Activated CD8-positive, alpha-beta memory T cell treated with anti-CD3 and anti-CD28 coated beads, Interleukin-2, amount 50 U/mL, for 48 hours (primary cell): ENCODE measurements around the gene RALGAPB.

Experiments
- DNase-seq: peaks from one replicate; pipeline ENCODE4 v3.0.0-alpha.2; 2020

Gene RALGAPB

DNA sequence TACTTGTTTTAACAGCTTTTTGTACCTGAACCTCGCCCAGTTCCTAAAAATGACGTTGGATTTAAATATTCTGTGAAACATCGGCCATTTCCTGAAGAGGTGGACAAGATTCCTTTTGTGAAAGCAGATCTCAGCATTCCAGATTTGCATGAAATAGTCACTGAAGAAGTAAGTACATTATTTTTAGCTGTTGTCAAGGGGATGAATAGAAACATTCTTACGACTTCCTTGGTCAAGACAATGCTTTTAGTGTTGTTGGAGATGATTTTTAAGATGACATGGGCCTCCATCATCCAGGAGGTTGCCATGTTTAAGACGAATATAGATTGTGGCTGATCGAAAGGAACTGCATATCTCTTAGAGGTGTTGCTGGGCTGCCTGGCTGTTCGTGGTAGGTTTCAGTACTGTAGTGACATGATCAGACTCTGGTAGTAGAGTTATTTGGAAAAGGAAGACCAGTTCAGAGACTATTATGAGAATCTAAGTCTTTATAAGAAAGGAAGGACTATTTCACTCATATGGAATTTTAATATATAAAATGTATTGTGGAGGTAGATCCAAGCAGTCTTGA, 78.5 kb downstream of the RALGAPB start:
- no peak for DNase-seq

DNA sequence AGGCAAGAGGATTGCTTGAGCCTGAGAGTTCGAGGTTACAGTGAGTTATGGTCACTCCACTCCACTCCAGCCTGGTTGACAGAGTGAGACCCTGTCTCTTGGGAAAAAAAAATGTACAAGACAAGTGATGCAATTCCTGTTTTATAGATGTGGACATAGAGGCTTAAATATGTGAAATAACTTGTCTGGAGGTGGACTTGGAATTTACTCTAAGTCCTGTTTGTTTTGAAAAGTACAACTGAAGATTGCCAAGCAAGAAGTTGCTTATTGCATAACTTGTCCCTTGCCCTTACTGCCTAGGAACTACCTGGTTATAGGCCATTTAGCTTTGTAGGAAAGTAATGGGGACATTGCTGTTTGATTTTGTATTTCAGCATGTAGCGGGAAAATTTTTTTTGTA, 82.3 kb downstream of the RALGAPB start:
- no peak for DNase-seq

DNA sequence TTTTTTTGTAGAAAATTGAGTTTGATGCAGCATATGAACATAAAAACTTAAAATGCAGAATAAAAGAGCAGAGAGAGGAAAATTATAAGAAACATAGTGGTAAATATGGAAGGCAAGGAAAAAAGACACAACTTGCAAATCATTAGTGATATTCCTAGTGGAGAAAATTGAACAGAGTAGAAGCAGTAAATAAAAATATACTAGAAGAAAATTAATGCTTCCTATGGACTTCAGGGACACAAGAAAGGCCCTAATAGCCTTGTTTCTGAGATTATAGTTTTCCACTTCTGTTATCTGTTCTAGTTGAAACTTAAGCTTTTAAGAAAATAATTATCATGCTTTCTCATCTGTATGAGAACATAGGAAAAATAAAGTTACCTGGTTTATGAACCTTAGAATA, 82.8 kb downstream of the RALGAPB start:
- no peak for DNase-seq

DNA sequence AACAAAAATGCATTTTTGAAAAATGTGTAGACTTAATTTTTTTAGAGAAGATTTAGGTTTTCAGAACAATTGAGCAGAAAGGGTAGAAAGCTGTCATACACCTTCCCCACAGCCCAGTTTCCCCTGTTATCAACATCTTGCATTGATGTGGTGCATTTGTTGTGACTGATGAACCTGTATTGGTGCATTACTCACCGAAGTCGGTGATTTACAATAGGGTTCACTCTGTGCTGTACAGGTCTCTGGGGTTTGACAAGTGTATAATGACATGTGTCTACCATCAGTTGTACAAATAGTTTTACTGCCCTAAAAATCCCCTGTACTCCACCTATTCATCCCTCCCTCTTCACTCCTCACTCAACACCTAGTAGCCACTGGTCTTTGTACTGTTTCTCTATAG, 84.5 kb downstream of the RALGAPB start:
- no peak for DNase-seq

DNA sequence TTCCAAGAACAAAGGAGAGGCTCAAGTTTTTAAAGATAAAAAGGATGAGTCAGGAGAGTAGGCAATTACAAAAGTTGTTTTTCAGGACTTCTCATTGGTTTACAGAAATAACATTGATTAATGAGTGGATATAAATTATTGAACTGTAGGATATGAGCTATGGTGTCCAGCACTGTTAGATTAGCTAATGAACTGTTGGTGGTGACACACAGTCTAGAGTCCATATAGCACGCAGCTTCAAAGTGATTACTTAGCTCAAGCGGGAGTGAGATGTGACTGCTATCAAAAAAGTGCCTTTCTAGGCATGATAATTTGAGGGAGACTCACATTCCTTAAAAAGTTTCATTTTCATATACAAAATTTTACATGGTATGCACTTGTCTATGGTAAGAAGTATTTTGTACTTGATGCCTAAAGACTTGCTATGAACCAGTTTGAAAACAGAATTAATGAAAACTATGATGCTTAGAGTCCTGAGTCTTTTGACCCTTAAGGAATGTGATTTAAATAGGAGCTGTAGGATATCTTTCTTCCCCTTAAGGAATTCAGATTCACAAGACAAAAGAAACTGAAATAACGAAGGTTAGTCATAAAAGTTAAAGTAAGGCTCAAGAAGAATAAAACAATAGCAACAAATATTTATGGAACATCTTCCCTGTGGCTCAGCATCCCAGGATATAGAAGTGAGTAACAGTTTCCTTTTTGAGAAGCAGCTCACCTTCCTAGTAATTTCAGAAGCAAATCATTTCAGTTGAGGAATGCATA, 86.1 kb downstream of the RALGAPB start:
- no peak for DNase-seq

DNA sequence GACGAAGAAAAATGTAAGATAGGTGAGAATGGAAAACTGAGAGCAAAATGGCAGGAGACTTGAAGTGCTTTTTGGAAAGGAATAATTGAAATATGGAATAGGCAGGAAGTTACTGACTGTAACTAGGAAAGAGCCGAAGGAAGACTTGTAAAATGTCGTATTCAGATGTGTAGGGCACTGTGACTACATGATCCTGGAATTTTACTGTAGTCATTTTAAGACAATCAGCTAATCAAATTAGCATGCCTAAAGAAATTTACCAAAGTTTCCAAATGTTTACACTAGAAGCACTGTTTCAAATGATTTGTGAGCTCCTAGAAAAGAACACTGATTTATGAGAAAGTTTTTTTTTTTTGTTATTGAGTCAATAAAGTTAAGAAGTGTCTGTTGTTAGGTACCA, 87.1 kb downstream of the RALGAPB start:
- DNase-seq: no peak

DNA sequence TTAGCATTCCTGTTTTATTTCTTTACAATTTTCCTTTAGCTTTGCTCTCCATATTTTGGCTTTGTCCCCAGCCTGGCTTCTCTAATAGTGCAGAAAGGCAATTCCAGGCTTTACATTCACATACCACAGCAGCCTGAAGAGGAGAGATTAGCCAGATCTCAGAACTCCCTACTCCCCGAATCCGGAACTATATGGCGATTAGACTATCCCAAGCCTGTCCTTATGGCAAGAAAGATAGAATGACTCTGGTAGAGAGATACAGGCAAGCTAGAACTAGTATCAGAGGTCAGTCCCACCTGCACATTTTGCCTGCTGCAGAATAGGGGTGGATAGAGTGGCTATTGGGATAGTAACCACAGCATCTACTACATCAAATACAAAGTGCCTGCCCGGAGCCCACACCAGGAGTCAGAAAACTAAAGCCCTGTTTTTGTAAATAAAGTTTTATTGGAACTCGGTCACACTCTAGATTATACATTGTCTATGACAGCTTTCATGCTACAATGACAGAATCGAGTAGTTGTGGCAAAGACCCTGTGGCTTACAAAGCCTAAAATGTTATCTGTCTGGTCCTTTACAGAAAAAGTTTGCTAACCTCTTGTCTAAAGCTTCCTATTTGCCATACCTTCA, 91.3 kb downstream of the RALGAPB start:
- DNase-seq: no peak

DNA sequence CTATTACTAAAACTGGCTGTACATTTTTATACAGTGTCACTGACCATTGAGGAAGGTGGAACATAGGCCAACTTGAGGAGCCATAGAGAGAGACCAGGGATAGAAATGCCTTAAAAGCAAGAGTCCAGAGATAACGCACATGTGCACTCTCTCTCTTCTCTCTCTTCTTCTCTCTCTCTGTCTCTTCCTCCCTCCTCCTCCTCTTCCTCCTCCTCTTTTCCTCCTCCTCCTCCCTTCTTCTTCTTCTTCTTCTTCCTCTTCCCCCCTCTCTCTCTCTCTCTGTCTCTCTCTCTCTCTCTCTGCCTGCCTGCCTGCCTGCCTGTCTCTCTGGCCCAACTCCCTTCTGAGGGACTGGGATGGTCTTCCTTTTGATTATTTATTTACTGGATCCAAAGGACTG, 92.0 kb downstream of the RALGAPB start:
- no peak for DNase-seq

DNA sequence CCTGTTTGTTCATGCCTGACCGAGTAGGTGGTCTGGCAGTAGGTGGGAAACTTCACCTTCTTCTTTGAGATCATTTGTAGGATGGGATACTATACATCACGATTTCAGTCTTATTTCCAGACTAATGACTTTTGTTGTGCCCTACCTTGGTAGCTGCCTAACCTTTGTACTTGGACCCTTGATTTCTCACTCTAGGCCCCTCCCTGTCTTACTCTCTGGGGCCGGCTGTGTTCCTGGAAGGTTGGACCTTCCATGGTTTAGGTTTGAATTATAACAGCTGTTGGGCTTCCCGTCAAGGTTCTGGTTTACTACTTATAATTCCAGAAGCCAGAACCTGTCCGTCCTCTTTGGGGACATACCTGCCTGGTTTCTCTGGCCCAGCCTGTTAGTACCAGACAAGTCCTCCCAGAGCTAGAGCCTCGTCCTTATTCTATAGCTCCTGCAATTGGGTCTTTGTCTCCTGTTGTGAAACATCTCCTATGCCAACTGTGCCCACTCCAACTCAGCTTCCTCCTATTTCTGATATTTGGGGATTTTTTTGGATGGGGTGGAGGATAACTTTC, 93.5 kb downstream of the RALGAPB start:
- DNase-seq: no peak

DNA sequence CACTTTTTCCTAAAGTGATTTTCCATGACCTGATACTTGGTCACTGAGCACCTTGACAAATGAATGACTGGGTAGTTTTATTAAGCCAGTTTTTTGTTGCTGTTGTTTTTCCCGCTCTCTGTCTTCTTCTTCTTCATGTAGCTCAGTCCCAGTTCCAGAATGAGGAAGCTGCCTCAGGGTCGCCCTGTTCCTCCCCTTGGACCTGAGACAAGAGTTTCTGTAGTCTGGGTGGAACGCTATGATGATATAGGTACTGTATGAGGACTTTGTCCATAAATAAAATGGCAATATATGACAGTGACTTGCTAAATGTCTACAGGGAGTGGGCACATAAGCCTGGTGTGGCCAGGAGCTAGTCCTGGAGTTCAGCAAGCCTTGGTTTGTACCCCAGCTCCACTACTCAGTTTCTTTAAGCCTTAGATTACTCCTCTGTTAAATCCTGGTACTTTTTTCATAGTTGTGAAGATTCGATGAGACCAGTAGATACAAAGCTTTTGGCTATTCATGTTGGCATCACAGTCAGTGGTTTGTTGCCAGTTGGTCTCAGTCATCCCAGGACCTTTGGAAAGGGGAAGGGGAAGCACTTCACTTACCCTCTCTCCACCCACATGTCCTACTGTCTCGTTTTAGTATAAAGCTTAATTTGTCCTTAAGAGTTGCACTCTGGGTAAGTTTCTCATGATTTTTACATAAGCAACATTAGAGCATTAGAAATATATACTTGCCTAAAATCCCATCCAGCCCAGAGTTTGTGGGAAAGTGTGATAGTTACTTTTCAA, 97.3 kb downstream of the RALGAPB start:
- DNase-seq: no peak

DNA sequence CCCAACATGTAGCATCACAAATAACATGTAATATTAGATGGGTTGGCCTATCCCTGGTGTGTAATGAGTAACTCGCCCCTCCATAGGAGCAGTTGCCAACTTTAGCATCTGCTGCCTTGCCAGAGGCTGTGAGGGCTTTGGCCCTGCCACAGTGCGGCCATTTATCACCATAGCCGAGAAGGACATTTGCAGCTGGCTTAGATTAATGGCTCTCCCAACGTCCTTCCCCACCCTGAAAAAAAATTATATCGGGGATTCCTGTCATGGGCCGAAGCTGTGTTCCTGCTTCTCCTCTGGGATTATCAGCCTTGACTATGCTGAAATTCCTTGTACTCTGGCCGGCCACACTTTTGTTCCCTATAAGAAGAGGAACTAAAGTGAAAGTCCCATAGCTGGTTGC, 100.8 kb downstream of the RALGAPB start:
- DNase-seq: no peak

DNA sequence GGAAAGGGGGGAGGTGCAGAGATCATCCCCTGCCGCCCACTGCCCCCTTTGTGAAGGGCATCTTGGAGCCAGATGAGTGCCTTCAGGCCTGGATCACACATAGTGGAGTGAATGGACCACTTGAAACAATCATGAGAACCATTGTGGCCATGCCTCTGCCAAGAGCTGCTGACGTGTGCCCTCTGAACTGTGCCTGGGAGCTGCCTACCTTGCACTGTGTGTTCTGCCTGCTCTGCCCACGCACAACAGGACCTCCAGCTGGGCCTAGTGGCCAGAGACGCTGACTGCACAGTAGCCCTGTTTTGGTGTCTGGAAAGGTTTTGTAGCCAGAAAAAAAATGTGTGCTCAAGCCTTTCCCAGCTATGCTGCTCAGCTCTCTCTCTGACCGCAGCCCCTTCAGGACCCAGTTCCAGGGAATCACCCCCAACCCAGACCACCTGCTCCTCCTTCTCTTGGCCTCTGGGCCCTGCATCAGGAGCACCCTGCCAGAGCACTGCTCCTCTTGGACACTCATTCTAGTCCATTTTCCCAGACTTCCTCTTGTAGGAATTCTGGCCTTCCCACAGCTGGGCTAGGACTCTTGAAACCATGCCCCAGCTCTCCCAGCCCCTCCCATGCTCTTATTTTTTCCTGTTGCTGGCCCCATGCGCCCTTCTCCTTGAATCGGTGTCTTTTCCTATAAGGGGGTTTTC, 106.7 kb downstream of the RALGAPB start:
- no peak for DNase-seq

DNA sequence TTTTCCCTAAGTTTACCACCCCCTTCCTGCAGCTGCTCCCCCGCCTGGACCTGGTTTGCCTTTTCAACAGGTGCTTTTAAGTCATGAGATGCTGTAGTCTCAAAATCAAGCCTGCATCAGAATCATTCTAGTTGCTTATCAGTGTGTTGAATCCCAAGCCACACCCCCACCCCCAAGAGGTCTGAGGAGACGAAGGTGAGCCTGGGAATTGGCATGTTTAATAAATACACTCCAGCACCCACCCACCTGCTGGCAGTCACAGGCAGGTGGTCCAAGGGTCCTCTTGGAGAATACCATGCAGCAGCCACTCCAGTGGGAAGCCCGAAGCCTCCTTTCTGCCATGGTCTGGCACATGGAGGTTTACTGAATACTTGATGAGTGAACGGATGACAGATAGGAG, 107.3 kb downstream of the RALGAPB start:
- no peak for DNase-seq

DNA sequence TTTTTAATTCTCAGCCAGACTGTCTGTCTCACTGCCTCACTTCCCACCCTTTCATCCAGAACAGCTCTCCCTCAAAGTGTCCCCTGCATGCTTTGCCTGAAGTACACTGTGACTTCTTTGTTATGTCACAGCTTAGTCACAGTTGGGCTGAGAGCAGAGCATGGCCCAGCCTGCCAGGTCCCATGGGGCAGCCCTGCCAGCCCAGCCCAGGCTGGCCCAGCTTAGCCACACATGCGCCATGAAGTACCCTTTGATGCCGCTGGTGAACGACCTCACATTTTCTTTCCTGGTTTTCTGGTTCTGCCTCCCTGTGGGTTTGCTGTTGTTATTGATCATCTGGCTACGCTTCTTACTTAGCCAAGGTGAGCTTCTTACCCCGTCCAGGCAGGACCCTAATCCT, 108.4 kb downstream of the RALGAPB start, which contains the start of gene ADIG:
Gene ADIG (plus strand): TSS at position 185 of the 400 bp plus-strand sequence. CDS start 54 bp downstream, at position 239.
- DNase-seq: no peak

DNA sequence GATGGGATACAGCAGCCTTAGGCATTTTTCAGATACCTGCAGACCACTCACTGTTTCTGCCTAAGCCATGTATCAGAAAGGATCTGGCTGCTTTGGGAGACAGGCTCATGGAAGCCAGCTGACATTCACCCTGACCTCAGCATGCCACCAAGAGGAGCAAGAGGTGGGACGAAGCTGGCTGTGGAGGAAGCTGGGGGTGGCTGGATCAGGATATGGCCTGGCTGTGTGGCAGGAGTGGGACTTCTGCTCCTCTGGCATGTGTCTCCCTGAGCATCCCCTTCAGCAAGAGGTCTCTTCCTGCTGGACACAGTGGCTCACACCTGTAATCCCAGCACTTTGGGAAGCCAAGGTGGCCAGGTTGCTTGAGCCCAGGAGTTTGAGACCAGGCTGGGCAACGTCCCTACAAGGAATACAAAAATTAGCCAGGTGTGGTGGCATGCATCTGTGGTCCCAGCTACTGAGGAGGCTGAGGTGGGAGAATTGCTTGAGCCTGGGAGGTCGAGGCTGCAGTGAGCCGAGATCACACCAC, 109.3 kb downstream of the RALGAPB start:
- no peak for DNase-seq

DNA sequence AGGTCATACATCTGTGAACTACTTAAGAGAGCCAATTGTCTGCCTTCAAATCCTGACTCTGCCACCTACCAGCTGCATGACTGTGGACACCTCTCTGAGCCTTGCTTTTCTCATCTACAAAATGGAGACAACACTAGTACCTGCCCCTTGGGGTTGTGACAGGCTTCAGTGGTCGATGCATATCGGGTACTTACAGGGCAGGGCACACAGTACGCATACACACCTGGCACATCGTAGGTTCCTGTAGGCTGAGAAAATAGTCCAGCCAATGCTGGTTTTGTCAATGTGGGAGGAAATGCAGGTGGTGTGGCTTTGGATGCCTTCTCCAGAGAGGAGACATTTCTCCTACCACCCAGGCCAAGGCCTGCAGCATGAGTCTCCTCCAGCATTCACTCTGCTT, 110.7 kb downstream of the RALGAPB start:
- no peak for DNase-seq

DNA sequence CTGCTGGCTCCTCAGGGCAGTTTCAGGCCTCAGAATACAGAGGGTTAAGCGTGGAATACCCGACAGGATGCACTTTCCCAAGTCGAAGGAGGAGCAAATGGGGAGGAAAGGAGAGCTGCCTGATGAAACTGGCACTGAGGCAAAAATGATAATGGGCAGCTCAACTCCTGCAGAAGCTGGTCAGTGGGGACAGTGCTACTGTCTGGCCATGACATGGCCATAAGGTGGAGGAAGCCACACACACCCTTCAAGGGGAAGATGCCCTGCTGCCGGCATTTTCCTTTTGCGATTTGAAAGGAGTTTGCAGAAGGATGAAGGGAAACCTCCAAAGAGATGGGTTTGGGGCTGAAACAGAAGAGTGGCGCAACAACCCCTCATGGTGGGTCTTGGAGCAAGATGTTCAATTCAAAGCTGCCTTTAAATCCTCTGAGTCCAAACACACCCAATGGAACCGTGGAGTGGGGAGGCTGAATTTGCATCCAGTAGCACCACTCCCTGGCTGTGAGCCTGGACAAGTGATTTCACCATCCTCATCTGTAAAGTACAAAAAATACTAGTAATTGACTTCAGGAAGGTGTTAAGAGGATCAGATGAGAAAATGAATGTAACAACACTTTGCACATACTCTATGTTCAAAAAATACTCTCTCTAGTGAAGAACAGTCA, 111.6 kb downstream of the RALGAPB start:
- DNase-seq: no peak

DNA sequence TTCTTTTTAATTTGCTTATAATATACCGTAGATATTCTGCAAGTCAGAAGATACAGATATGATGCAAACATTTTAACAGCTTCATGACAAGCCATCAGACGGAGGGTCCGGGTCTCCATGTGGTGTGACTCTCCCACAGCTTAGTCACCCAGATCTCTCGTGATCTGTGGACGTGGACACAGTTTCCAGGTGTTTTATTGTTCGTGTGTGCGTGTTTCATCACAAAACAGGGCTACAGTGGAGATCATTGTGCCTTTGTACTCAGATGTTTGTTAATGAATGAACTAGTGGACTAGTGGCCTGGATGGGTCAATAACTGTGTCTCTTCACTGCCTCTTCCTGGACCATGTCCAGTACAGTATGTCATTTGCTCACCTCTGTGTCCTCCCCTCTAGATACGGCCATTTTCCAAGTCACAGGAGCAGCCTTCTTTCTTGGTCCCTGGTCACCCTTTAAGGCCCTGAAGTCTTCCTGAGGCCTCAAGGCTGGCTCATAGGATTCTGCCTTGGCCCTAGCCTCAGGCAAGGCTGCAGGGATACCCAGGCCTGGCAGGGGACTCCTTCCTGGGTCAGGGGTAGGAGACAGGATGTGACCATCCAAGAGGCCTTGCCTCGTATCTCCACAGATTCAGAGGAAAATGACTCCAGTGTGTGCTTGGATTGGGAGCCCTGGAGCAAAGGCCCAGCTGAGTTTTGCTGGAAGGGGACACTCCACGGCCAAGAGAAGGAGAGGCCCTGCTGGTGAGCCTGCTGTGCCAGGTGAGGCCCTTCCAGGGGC, 112.9 kb downstream of the RALGAPB start:
- DNase-seq: no peak

DNA sequence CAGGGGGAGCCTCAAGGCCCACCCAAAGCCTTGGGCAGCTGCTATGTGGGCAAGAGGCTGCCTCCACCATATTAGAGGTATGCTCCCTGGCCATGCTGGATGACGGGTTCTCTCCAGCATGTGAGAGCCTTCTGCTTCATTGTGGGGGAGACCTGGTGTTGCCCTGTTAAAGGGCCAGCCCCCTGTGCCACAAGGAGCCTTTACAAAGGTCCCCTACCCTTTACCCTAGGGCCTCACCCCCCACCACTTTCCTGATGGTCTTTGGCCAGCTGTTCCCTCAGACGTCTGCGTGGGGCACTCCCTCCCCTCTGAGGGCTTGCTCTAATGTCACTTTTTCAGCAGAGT, 113.5 kb downstream of the RALGAPB start:
- no peak for DNase-seq

DNA sequence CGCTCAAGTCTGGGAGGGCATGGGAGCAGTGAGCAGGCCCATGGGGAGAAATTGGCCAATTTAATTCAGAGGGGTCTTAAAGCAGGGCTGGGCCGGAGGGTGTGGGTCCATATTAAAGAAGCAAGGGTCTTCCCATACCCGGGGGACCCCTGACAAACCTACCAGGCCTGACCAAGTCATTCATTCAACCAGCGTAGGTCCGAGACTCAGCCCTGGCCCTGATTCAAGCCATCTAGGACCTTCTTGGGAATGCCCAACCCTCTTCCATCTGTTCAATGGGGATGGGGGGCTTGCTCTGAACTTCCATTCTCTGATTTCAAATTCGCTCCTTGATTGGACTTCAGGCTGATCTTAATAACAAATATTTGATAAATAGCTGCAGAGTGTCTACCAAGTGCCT, 115.7 kb downstream of the RALGAPB start:
- DNase-seq: no peak

DNA sequence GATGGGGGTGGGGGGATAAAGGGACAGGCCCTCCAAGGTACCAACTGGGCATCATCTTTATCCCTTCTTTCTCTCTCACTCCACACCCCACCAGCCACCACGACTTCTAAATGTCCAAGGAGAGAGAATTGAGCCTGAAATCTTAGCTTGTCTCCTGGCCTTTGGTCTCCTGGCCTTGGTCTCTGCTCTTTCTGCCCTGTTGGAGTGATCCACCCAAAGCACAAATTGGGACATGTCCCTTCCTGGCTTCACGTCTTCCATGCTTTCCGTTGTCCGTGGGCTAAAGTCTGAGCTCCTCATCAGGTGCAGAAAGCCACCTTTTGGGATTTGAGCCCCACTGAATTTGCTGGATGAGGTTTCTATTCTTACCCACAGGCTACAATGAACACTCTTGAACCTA, 116.7 kb downstream of the RALGAPB start:
- DNase-seq: no peak
